Activated T-cell treated with anti-CD3 and anti-CD28 coated beads for 4 hours (primary cell): ENCODE data around the gene MAD2L2.

Experiments used
- DNase-seq: peaks from one replicate; pipeline ENCODE4 v3.0.0-alpha.2; 2020

The MAD2L2 gene

GRCh38 chr1:11652203-11652780, 28.7 kb downstream of the MAD2L2 start:
- no peak for DNase-seq

GRCh38 chr1:11651017-11651416, 29.9 kb downstream of the MAD2L2 start:
- no peak for DNase-seq

- peak; percentile 46 for DNase-seq
Measured at GRCh38 chr1:11650331-11650991, 30.5 kb downstream of the MAD2L2 start.

- no peak for DNase-seq
Measured at GRCh38 chr1:11649624-11650330, 31.2 kb downstream of the MAD2L2 start.

GRCh38 chr1:11649237-11649623, 31.7 kb downstream of the MAD2L2 start:
- no peak for DNase-seq

GRCh38 chr1:11648732-11649158, 32.2 kb downstream of the MAD2L2 start:
- peak; percentile 28 for DNase-seq

GRCh38 chr1:11648039-11648438, 32.9 kb downstream of the MAD2L2 start:
- DNase-seq = no peak

- DNase-seq = no peak
Measured at GRCh38 chr1:11647333-11647732, 33.6 kb downstream of the MAD2L2 start.

GRCh38 chr1:11646317-11646716, 34.6 kb downstream of the MAD2L2 start:
- no peak for DNase-seq

- DNase-seq = peak; percentile 73
Measured at GRCh38 chr1:11645670-11646265, 35.2 kb downstream of the MAD2L2 start.

- no peak for DNase-seq
Measured at GRCh38 chr1:11645270-11645669, 35.7 kb downstream of the MAD2L2 start.

- DNase-seq = no peak
Measured at GRCh38 chr1:11643782-11644181, 37.2 kb downstream of the MAD2L2 start.

GRCh38 chr1:11642418-11643017, 38.4 kb downstream of the MAD2L2 start:
- DNase-seq = peak; percentile 69

- DNase-seq = no peak
Measured at GRCh38 chr1:11641776-11642305, 39.1 kb downstream of the MAD2L2 start.

- DNase-seq = no peak
Measured at GRCh38 chr1:11640944-11641343, 40.0 kb downstream of the MAD2L2 start.

GRCh38 chr1:11640101-11640500, 40.8 kb downstream of the MAD2L2 start:
- DNase-seq = no peak

GRCh38 chr1:11639372-11639771, 41.6 kb downstream of the MAD2L2 start:
- no peak for DNase-seq

- DNase-seq = no peak
Measured at GRCh38 chr1:11638121-11638520, 42.8 kb downstream of the MAD2L2 start.

GRCh38 chr1:11634365-11635192, 46.4 kb downstream of the MAD2L2 start:
- no peak for DNase-seq

GRCh38 chr1:11629184-11630016, 51.5 kb downstream of the MAD2L2 start:
- DNase-seq = no peak

- no peak for DNase-seq
Measured at GRCh38 chr1:11628767-11629166, 52.2 kb downstream of the MAD2L2 start.
